HepG2 (cell line): ENCODE results near the gene SEC16A. TPM values are rescaled to one million over a fixed set of nuclear protein-coding genes. Genes with fewer than 3 reads are reported as not detected.

Experiments
- ATAC-seq: fragments of 200-7000 bp; cut with Tn5 transposase; 3 replicates; pipeline ENCODE4 v1.9.1; 2020; ENCODE audit warnings: mild to moderate bottlenecking, moderate library complexity
- BruUV-seq: library from RNA; stranded (reverse); fragments of 400-500 nt; replicated peaks from 2 replicates; lab custom pipeline; 2021; lab: Mats Ljungman, UMichigan
- CTCF ChIA-PET: fragments of 300-600 bp; formaldehyde crosslinking; extraction: SDS; loops from one replicate; lab custom pipeline; 2021; ENCODE audit warnings: low total read pairs, inconsistent platforms, low intra/inter-chr PET ratio; lab: Yijun Ruan, JAX
- POLR2A ChIA-PET: fragments of 350-600 bp; sonication (Branson Sonifier 250); formaldehyde crosslinking; loops from one replicate; lab custom pipeline; 2020; ENCODE audit warnings: antibody characterized with exemption, inconsistent platforms; lab: Yijun Ruan, JAX
- DNase-seq: peaks from one replicate; pipeline ENCODE4 v3.0.0-alpha.2; 2015; ENCODE audit warnings: low spot score
- FAIRE-seq: peaks from 3 replicates; lab custom pipeline; 2011; peaks lifted over from hg19 to GRCh38; lab: Jason Lieb, UNC
- H2AFZ ChIP-seq: one replicate; pipeline ENCODE4 v1.6.1; 2011; ENCODE audit warnings: low read length, inconsistent platforms
- H3K27ac ChIP-seq: fragments of 300-600 bp; 3 replicates; pipeline ENCODE4 v1.8.0; 2011; ENCODE audit warnings: mixed run types, mild to moderate bottlenecking, mixed read lengths, low read length, inconsistent platforms; ENCODE audit not compliant: insufficient read depth; ENCODE audit errors: extremely low read length
- H3K27me3 ChIP-seq, 2 experiments: fragments of 200-600 bp in 1 of 2; 2 replicates in 1 of 2; 3 replicates in 1 of 2; pipeline versions ENCODE4 v1.6.0 to v1.8.0; 2011; ENCODE audit warnings: low read length in 2 of 2, mild to moderate bottlenecking in 2 of 2, moderate library complexity in 2 of 2, inconsistent platforms in 1 of 2; ENCODE audit not compliant: insufficient read depth in 2 of 2, control insufficient read depth in 1 of 2
- H3K36me3 ChIP-seq, 2 experiments: fragments of 200-600 bp in 1 of 2; replicated peaks in 1 of 2; 2 replicates in 1 of 2; 3 replicates in 1 of 2; pipeline versions ENCODE4 v1.5.1 to v1.8.0; 2011; ENCODE audit warnings: low read length in 2 of 2, inconsistent platforms in 1 of 2; ENCODE audit not compliant: insufficient read depth in 2 of 2, control insufficient read depth in 1 of 2
- H3K4me1 ChIP-seq: 2 replicates; pipeline ENCODE4 v1.5.1; 2012; ENCODE audit warnings: low read length, inconsistent platforms; ENCODE audit not compliant: insufficient read depth
- H3K4me2 ChIP-seq: 2 replicates; pipeline ENCODE4 v1.6.0; 2011; ENCODE audit warnings: low read depth, low read length, inconsistent platforms
- H3K4me3 ChIP-seq, 3 experiments: fragments of 200-600 bp in 1 of 3; sonication (generic), shearing (Covaris generic) in 1 of 3; replicated peaks in 1 of 3; 2 replicates each; pipeline ENCODE4 v1.5.1; 2011 to 2016; ENCODE audit warnings: low read length in 3 of 3, inconsistent platforms in 2 of 3, low read depth in 2 of 3, mild to moderate bottlenecking in 2 of 3, control low read depth in 1 of 3, mixed read lengths in 1 of 3; ENCODE audit not compliant: insufficient read depth in 1 of 3
- H3K79me2 ChIP-seq: one replicate; pipeline ENCODE4 v1.6.1; 2011; ENCODE audit warnings: low read length, inconsistent platforms; ENCODE audit not compliant: insufficient read depth
- H3K9ac ChIP-seq: 2 replicates; pipeline ENCODE4 v1.6.0; 2011; ENCODE audit warnings: mild to moderate bottlenecking, low read depth, low read length, inconsistent platforms; ENCODE audit not compliant: insufficient read depth
- H3K9me3 ChIP-seq: 2 replicates; pipeline ENCODE4 v1.5.1; 2012; ENCODE audit warnings: mild to moderate bottlenecking, low read length
- H4K20me1 ChIP-seq: 2 replicates; pipeline ENCODE4 v1.6.0; 2011; ENCODE audit warnings: inconsistent platforms, mild to moderate bottlenecking, low read length, moderate library complexity; ENCODE audit not compliant: insufficient read depth
- HNRNPL ChIP-seq: fragments of 200-400 bp; formaldehyde crosslinking; IDR thresholded peaks from 2 replicates; pipeline ENCODE4 v1.6.1; 2017; ENCODE audit warnings: mild to moderate bottlenecking, low read depth, low read length
- HNRNPUL1 ChIP-seq: fragments of 200-400 bp; formaldehyde crosslinking; IDR thresholded peaks from 2 replicates; pipeline ENCODE4 v1.6.1; 2017; ENCODE audit warnings: low read depth, mild to moderate bottlenecking, low read length, moderate library complexity
- SATB2 ChIP-seq: sonication (generic); formaldehyde crosslinking; IDR thresholded peaks from 2 replicates; pipeline ENCODE4 v1.5.0; 2020; ENCODE audit warnings: missing genetic modification reagents
- ZBTB1 ChIP-seq: sonication (generic); formaldehyde crosslinking; IDR thresholded peaks from 2 replicates; pipeline ENCODE4 v1.4.0; 2020; ENCODE audit warnings: missing genetic modification reagents, borderline replicate concordance
- ZFP36 ChIP-seq: fragments of 150-350 bp; IDR thresholded peaks from 2 replicates; pipeline ENCODE4 v1.6.1; 2018; ENCODE audit warnings: borderline replicate concordance, low read length, low read depth; ENCODE audit not compliant: partially characterized antibody
- ZMYM3 ChIP-seq: sonication (generic); formaldehyde crosslinking; IDR thresholded peaks from 2 replicates; pipeline ENCODE4 v1.5.1; 2020; ENCODE audit warnings: mild to moderate bottlenecking, missing genetic modification reagents
- ZNF761 ChIP-seq: sonication (generic); formaldehyde crosslinking; conservative IDR thresholded peaks from 2 replicates; pipeline ENCODE4 v1.4.0; 2020; ENCODE audit warnings: mild to moderate bottlenecking, missing genetic modification reagents
- ZNF790 ChIP-seq: sonication (generic); formaldehyde crosslinking; IDR thresholded peaks from 2 replicates; pipeline ENCODE4 v1.8.0; 2022; ENCODE audit warnings: missing genetic modification reagents, mild to moderate bottlenecking, borderline replicate concordance
- WGBS: methylation state at CpG from one replicate; pipeline ENCODE4 v1.1.6; 2017; ENCODE audit warnings: low lambda C conversion rate; 5-methylcytosine and 5-hydroxymethylcytosine counted together
- in situ Hi-C: cut with HindIII; loops from 2 replicates; pipeline ENCODE4 v1.10.0; 2017; ENCODE audit warnings: low pct_unique_long_range_greater_than_20kb; ENCODE audit not compliant: extremely low pct_ligation_motif_present
- intact Hi-C: fragments of 100-400 bp; cut with micrococcal nuclease; formaldehyde crosslinking; loops from one replicate; pipeline ENCODE4 v1.10.0; 2022; ENCODE audit not compliant: unreplicated experiment
- polyA plus RNA-seq, 8 experiments: library from polyadenylated mRNA; depleted of rRNA in 3 of 8; stranded (reverse) in 7 of 8; unstranded in 1 of 8; fragments of >200 nt; fragmentation: Illumina TruSeq in 4 of 8; extraction: Trizol in 4 of 8; gene quantifications; 2 replicates each; pipeline versions ENCODE4 v1.2.1 to v1.2.3, GENCODE V29; 2011 to 2016; ENCODE audit warnings: low read depth in 4 of 8, missing spikeins in 1 of 8, mixed read lengths in 1 of 8; ENCODE audit not compliant: insufficient read depth in 1 of 8
- total RNA-seq, 5 experiments: library from RNA; depleted of rRNA; stranded (reverse); fragments of >200 nt; fragmentation: Illumina TruSeq; extraction: Trizol; gene quantifications; 2 replicates each; pipeline ENCODE4 v1.2.3, GENCODE V29; 2016; ENCODE audit warnings: low read depth in 1 of 5

The SEC16A gene
- total and polyA plus RNA-seq, 2 of the 13 experiments (the other 11 are each of a cell fraction or from before 2014, with no cell fraction given): 15.9 to 18.9 TPM

GRCh38 chr9:136518623-136519022, 35.8 kb upstream of the SEC16A start:
- Histone ChIP-seq H2AFZ (no peak overlapping the region), H3K9ac (no peak overlapping the region), H3K9me3 (no peaks in the 10 kb centered on the region), H3K4me1 (peaks cover 38% of the 10 kb centered on the region), H3K79me2 (no peaks in the 10 kb centered on the region)
- POLR2A ChIA-PET: interaction anchor here (0.5 kb wide), 1 partner anchor 272 kb away, joined by 3 read pairs; no protein-coding TSS in a partner anchor
- intact Hi-C loops: no loop called here
- CTCF ChIA-PET: no interaction called here
- WGBS: 100% methylated on average over 2 of the region's 18 CpGs
- TF ChIP-seq ZNF761 (CRISPR knock-in tag): no peak
- no peak for TF ChIP-seq ZBTB1 (CRISPR knock-in tag)
- TF ChIP-seq ZMYM3: peak; percentile 56; the same call in 1 of the 2 replicates
- TF ChIP-seq HNRNPUL1: no peak
- no peak for TF ChIP-seq ZNF790 (CRISPR knock-in tag)
- peak; percentile 78 for TF ChIP-seq ZFP36
- TF ChIP-seq, all 625 proteins: peak for 2
- FAIRE-seq (no peak), DNase-seq (no peak), ATAC-seq (no peak)
- Histone ChIP-seq H3K4me3 (no peak overlapping the region), H4K20me1 (no peaks in the 10 kb centered on the region), H3K27ac (no peak overlapping the region), H3K4me2 (no peak overlapping the region), H3K36me3 (no peaks in the 10 kb centered on the region), H3K27me3 (no peaks in the 10 kb centered on the region)
- BruUV-seq: no TSS peak
- in situ Hi-C loops: no loop called here

DNA sequence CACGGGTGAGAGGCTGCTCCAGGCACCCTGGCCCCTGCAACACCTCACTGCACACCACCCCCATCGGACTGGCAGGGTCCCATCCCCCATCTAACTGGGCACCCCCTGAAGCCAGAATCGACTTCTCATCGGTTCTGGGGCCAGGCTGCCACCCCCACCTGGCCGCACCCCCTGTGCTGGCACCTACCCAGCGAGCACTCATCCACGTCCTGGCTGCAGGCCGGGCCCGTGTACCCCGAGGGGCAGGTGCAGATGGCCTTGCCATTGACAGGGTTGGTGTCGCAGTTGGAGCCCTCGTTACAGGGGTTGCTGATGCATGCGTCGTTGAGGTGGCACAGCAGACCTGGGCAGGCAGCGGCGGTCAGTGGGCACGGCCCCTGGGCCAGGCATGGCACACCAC, 35.1 kb upstream of the SEC16A start:
- Histone ChIP-seq H4K20me1 (no peaks in the 10 kb centered on the region), H3K4me3 (no peak overlapping the region), H3K9ac (no peak overlapping the region), H3K27me3 (no peaks in the 10 kb centered on the region), H3K4me2 (no peak overlapping the region), H2AFZ (no peak overlapping the region), H3K9me3 (no peaks in the 10 kb centered on the region), H3K36me3 (no peaks in the 10 kb centered on the region), H3K4me1 (peaks cover 38% of the 10 kb centered on the region), H3K79me2 (no peaks in the 10 kb centered on the region), H3K27ac (no peak overlapping the region)
- CTCF ChIA-PET: no interaction called here
- POLR2A ChIA-PET: no interaction called here
- no TSS peak for BruUV-seq
- FAIRE-seq: no peak
- TF ChIP-seq HNRNPL (peak; percentile 34; the same call in 1 of the 2 replicates), SATB2 (no peak)
- WGBS: 93% methylated on average over 10 of the region's 17 CpGs
- intact Hi-C loops: no loop called here
- no peak for DNase-seq
- in situ Hi-C loops: no loop called here
- no peak for ATAC-seq
